MCF 10A (cell line): Measurements from ENCODE around the gene RBP5. TPM values are rescaled to one million over a fixed set of nuclear protein-coding genes. Genes with fewer than 3 reads are reported as not detected.

Experiments
- BruUV-seq: library from RNA; stranded (reverse); fragments of 400-500 nt; replicated peaks from 2 replicates; lab custom pipeline; 2021; lab: Mats Ljungman, UMichigan
- CTCF ChIA-PET: fragments of 300-600 bp; sonication (Branson Sonifier 250); formaldehyde crosslinking; extraction: SDS; loops from one replicate; lab custom pipeline; 2021; ENCODE audit warnings: antibody characterized with exemption, inconsistent platforms; lab: Yijun Ruan, JAX
- POLR2A ChIA-PET: fragments of 300-600, 350-650 bp; sonication (Branson Sonifier 250); formaldehyde crosslinking; extraction: SDS; loops from one replicate; lab custom pipeline; 2020; ENCODE audit warnings: antibody characterized with exemption, inconsistent platforms; lab: Yijun Ruan, JAX
- DNase-seq: peaks from one replicate; pipeline ENCODE4 v3.0.0-alpha.2; 2018; ENCODE audit not compliant: unreplicated experiment
- H3K27ac Mint-ChIP-seq: one replicate; pipeline ENCODE4 v1.8.0; 2022; ENCODE audit warnings: mild to moderate bottlenecking, low read depth, mixed read lengths; ENCODE audit not compliant: unreplicated experiment
- H3K27me3 Mint-ChIP-seq: one replicate; pipeline ENCODE4 v1.8.0; 2022; ENCODE audit warnings: mixed read lengths; ENCODE audit not compliant: insufficient read depth, unreplicated experiment
- H3K36me3 Mint-ChIP-seq: one replicate; pipeline ENCODE4 v1.8.0; 2022; ENCODE audit warnings: mild to moderate bottlenecking, moderate library complexity, mixed read lengths; ENCODE audit not compliant: insufficient read depth, unreplicated experiment
- H3K4me1 Mint-ChIP-seq: one replicate; pipeline ENCODE4 v1.8.0; 2022; ENCODE audit warnings: mixed read lengths; ENCODE audit not compliant: insufficient read depth, unreplicated experiment
- H3K4me3 Mint-ChIP-seq: one replicate; pipeline ENCODE4 v1.8.0; 2022; ENCODE audit warnings: mild to moderate bottlenecking, moderate library complexity, mixed read lengths; ENCODE audit not compliant: unreplicated experiment
- H3K9me3 Mint-ChIP-seq: one replicate; pipeline ENCODE4 v1.8.0; 2022; ENCODE audit warnings: mixed read lengths; ENCODE audit not compliant: unreplicated experiment
- intact Hi-C: fragments of 100-400 bp; cut with micrococcal nuclease; formaldehyde crosslinking; loops from 2 replicates; pipeline ENCODE4 v1.14.1; 2022
- total RNA-seq: library from RNA; stranded (reverse); gene quantifications from 2 replicates; pipeline ENCODE4 v1.2.3, GENCODE V29; 2022
- TF ChIP-seq, protein P1 (sequence below): fragments of 200-600 bp; IDR thresholded peaks from one replicate; pipeline ENCODE4 v1.8.0; 2022; ENCODE audit warnings: antibody characterized with exemption, mild to moderate bottlenecking; ENCODE audit not compliant: unreplicated experiment

The RBP5 gene
- total RNA-seq, 1 experiment from 2014 or later, result not detected

DNA sequence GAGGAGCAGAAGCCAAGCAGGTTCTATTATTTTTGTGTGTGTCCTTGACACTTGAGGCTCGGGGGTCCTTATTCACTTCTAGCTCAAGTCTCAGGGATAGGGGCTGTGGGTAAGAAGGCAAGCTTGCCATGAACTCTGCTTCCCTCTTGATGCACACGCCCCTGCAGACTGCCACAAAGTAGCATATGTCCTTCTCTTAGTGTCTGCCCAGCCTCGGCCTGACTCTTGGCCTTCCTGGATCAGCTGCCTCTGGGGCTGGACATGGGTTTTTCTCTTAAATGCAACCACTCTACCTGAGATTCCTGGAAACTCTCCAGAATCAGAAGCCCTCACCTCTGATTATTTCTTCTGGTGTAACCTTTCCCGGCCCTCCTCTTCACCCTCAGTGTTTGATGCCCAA, 32.6 kb upstream of the RBP5 start:
- Mint-ChIP-seq H3K27ac (peak overlapping the region; percentile 60), H3K27me3 (no peaks in the 10 kb centered on the region), H3K4me1 (peaks cover 26% of the 10 kb centered on the region), H3K9me3 (no peaks in the 10 kb centered on the region), H3K4me3 (peak overlapping the region; percentile 7), H3K36me3 (peaks cover 6% of the 10 kb centered on the region)
- POLR2A ChIA-PET, result interaction anchor here (0.6 to 1.1 kb wide), 3 partner anchors 9 to 21 kb away, joined by 3 to 5 read pairs (median 4); no protein-coding TSS in a partner anchor
- DNase-seq, result no peak
- no TSS peak for BruUV-seq
- CTCF ChIA-PET, result interaction anchor here (0.6 to 7.3 kb wide), 10 partner anchors 9 to 301 kb away, joined by 3 to 67 read pairs (median 8); partner anchors contain the start of genes C1S and PEX5
- intact Hi-C loops, result no loop called here
- TF ChIP-seq, protein P1, sequence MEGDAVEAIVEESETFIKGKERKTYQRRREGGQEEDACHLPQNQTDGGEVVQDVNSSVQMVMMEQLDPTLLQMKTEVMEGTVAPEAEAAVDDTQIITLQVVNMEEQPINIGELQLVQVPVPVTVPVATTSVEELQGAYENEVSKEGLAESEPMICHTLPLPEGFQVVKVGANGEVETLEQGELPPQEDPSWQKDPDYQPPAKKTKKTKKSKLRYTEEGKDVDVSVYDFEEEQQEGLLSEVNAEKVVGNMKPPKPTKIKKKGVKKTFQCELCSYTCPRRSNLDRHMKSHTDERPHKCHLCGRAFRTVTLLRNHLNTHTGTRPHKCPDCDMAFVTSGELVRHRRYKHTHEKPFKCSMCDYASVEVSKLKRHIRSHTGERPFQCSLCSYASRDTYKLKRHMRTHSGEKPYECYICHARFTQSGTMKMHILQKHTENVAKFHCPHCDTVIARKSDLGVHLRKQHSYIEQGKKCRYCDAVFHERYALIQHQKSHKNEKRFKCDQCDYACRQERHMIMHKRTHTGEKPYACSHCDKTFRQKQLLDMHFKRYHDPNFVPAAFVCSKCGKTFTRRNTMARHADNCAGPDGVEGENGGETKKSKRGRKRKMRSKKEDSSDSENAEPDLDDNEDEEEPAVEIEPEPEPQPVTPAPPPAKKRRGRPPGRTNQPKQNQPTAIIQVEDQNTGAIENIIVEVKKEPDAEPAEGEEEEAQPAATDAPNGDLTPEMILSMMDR, result no peak

DNA sequence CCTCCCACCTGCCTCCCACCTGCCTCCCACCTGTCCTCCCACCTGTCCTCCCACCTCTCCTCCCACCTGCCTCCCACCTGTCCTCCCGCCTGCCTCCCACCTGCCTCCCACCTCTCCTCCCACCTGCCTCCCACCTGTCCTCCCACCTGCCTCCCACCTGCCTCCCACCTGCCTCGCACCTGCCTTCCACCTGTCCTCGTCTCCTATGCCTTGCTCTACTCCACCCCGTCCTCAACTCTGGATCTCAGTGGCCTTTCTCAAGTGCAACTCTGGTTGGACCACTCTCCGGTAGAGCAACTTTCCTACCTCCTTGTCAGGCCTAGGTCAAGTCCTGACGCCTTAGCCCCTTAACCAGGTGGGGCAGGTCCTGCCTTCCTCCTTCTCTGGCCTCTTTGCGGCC, 31.5 kb upstream of the RBP5 start:
- no peaks in the 10 kb centered on the region for H3K27me3 Mint-ChIP-seq

DNA sequence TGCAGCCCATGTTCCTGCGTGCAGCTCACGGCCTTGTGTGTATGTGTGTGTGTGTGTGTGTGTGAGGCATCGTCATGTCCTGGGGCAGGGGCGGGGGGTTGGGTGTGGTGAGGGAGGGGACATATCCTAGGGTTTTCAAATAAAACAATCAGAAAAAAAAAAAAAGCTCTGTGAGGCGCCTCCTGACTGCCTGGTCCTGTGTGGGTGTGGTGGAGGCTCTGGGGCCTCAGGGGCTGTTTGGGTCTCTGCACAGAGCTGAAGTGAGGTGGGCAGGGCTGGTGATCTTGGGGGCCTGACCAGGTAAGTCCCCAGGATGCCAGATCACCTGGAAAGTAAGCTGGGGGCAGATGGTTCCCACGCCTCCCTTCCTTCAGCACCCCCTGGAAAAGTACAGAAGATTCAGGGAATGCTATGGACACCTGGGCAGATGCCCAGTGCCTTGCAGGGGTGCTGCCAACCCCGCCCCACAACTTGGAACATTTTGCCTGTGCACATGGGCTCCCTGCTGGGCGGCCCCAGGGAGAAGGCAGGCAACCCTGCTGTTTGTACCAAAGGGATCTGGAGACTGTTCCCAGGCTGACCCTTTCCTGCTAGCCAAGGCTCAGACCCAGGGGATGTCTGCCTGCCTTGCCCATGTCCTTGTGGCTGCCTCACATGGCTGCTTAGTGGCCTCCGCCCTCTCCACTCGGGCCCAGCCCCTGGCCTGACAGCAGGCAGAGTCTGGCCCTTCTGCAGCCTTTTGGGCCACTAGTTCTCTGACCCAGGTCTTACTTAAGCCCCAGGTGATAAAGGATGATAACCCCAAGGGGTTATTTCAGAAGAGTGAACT, 30.3 kb upstream of the RBP5 start:
- DNase-seq, result peak; percentile 81
- intact Hi-C loops, result no loop called here
- H3K36me3 Mint-ChIP-seq, result peaks cover 14% of the 10 kb centered on the region
- TF ChIP-seq, protein P1, result no peak
- no peaks in the 10 kb centered on the region for H3K9me3 Mint-ChIP-seq
- BruUV-seq, result no TSS peak
- H3K4me3 Mint-ChIP-seq, result no peak overlapping the region
- POLR2A ChIA-PET, result interaction anchor here (0.6 kb wide), 1 partner anchor 31 kb away, joined by 4 read pairs; no protein-coding TSS in a partner anchor
- H3K4me1 Mint-ChIP-seq, result peaks cover 26% of the 10 kb centered on the region
- no peak overlapping the region for H3K27ac Mint-ChIP-seq
- CTCF ChIA-PET, result interaction anchor here (0.6 to 9.9 kb wide), 3 partner anchors 16 to 127 kb away, joined by 3 to 106 read pairs (median 3); no protein-coding TSS in a partner anchor
- H3K27me3 Mint-ChIP-seq, result no peaks in the 10 kb centered on the region

More for the DNA sequence above, 31.5 kb upstream of the RBP5 start:
- POLR2A ChIA-PET, result no interaction called here
- Mint-ChIP-seq H3K27ac (no peak overlapping the region), H3K9me3 (no peaks in the 10 kb centered on the region), H3K4me3 (no peak overlapping the region), H3K4me1 (peaks cover 26% of the 10 kb centered on the region), H3K36me3 (peaks cover 14% of the 10 kb centered on the region)
- TF ChIP-seq, protein P1, result no peak
- CTCF ChIA-PET, result interaction anchor here (7.3 kb wide), 1 partner anchor 15 kb away, joined by 67 read pairs; no protein-coding TSS in a partner anchor
- no peak for DNase-seq
- no TSS peak for BruUV-seq
- intact Hi-C loops, result no loop called here

DNA sequence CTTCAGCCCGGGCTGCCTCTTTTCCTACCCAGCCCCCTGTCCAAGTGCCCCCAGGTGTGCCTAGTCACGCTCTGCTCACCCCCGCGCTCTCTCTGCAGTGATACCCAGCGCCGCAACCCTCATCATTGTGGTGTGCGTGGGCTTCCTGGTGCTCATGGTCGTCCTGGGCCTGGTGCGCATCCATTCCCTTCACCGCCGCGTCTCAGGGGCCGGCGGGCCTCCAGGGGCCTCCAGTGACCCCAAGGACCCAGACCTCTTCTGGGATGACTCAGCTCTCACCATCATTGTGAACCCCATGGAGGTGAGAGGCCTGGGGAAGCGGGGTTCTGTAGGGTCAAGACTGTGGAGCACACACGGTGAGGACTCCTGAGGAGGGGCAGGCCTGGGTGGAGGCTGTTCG, 28.7 kb upstream of the RBP5 start:
- POLR2A ChIA-PET, result no interaction called here
- Mint-ChIP-seq H3K27ac (no peak overlapping the region), H3K36me3 (peaks cover 20% of the 10 kb centered on the region)

More for the DNA sequence above, 28.7 kb upstream of the RBP5 start:
- BruUV-seq, result no TSS peak
- Mint-ChIP-seq H3K4me3 (no peak overlapping the region), H3K27me3 (no peaks in the 10 kb centered on the region), H3K9me3 (no peaks in the 10 kb centered on the region), H3K4me1 (peaks cover 21% of the 10 kb centered on the region)
- CTCF ChIA-PET, result interaction anchor here (3.9 to 9.9 kb wide), 2 partner anchors 15 to 31 kb away, joined by 20 to 106 read pairs; partner anchors contain the start of gene PEX5
- TF ChIP-seq, protein P1, result no peak
- no peak for DNase-seq
- intact Hi-C loops, result no loop called here
